Astrocyte of the cerebellum (primary cell): ENCODE measurements around the gene GRK2.
"Not testable (repeated sequence)": the region's sequence is repeated elsewhere in the genome, so short reads cannot be mapped to it uniquely, and the experiment has no call there.

Experiments used
- DNase-seq: peaks from one replicate; pipeline ENCODE4 v3.0.0-alpha.2; 2011; ENCODE audit warnings: low read depth
- H3K4me3 ChIP-seq: 2 replicates; pipeline ENCODE4 v1.5.1; 2011; ENCODE audit warnings: mild to moderate bottlenecking, low read depth, low read length, moderate library complexity
- in situ Hi-C: cut with HindIII; loops from 2 replicates; pipeline ENCODE4 v1.10.0; 2017; ENCODE audit warnings: low sequenced_read_pairs
- TF ChIP-seq, protein P1 (sequence below): IDR thresholded peaks from 2 replicates; pipeline ENCODE4 v1.5.1; 2012; ENCODE audit warnings: low read length, low read depth, moderate library complexity, mild to moderate bottlenecking; ENCODE audit errors: missing control alignments

Gene GRK2

DNA sequence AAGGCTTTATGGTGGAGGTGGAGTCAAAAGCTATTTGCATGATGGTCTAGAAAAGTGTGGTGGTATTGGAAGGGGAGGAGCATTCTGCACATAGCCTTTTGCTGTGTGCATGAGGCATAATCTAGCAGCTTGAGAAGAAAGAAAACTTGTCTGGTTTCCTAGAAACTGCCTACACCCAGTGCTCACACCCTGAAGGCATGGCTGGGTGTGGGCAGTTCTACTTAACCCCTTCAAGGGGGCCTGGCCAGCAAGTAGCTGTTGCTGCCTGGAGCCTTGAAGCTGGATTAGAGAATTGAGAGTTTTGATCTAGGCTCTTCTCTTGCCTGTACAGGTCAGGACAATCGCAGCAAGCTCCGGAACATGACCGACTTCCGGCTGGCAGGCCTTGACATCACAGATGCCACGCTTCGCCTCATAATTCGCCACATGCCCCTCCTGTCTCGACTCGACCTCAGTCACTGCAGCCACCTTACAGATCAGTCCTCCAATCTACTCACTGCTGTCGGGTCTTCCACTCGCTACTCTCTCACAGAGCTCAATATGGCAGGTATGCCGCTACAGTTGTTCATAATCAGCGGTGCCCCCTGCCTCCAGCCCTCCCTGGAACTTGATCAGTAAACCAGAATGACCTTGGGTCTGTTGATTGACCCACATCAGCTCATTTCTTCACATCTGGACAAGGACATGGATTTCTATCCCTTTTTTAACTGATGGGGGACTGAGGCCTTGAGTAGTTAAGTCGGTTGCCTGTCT lies 12.2 kb upstream of the GRK2 start:
- no peak for DNase-seq
- TF ChIP-seq, protein P1, sequence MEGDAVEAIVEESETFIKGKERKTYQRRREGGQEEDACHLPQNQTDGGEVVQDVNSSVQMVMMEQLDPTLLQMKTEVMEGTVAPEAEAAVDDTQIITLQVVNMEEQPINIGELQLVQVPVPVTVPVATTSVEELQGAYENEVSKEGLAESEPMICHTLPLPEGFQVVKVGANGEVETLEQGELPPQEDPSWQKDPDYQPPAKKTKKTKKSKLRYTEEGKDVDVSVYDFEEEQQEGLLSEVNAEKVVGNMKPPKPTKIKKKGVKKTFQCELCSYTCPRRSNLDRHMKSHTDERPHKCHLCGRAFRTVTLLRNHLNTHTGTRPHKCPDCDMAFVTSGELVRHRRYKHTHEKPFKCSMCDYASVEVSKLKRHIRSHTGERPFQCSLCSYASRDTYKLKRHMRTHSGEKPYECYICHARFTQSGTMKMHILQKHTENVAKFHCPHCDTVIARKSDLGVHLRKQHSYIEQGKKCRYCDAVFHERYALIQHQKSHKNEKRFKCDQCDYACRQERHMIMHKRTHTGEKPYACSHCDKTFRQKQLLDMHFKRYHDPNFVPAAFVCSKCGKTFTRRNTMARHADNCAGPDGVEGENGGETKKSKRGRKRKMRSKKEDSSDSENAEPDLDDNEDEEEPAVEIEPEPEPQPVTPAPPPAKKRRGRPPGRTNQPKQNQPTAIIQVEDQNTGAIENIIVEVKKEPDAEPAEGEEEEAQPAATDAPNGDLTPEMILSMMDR: no peak
- in situ Hi-C loops: loop anchor here (10.0 kb wide), 2 partner anchors 61 to 79 kb away; no protein-coding TSS in a partner anchor
- H3K4me3 ChIP-seq: no peak overlapping the region

DNA sequence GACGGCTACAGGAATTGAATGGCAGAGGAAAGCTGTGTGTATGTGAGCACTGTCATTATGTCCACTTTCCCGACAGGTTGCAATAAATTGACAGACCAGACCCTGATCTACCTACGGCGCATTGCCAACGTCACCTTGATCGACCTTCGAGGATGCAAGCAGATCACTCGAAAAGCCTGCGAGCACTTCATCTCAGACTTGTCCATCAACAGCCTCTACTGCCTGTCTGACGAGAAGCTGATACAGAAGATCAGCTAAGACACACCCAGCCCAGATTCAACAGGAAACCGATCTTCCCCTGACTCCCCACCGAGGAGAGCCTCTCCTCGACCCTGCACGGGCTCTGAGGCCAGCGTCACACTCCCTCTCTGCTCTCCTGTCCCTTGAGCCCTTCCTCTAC lies 11.5 kb upstream of the GRK2 start:
- in situ Hi-C loops: loop anchor here (10.0 kb wide), 2 partner anchors 60 to 80 kb away; no protein-coding TSS in a partner anchor
- TF ChIP-seq, protein P1: no peak
- H3K4me3 ChIP-seq: no peak overlapping the region
- no peak for DNase-seq

DNA sequence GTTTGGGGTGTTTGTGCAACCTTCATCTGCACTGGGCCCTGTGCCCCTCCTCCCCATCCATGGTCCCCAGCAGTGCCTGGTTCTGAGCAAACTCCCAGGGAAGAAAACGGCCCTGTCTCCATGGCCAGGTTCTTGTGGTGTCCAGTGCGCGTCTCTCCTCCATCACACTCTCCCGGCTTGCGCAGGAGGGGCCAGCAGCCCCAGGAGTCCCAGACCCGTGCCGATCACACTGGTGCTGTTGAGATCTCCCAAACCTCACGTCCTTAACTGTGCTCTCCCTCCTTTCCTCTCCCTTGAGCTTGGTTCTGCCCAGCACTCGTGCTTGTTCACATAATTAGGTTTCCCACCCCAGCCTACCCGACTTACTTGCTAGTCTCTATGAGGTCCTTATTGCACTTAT lies 10.9 kb upstream of the GRK2 start:
- H3K4me3 ChIP-seq: no peak overlapping the region
- in situ Hi-C loops: loop anchor here (10.0 kb wide), 2 partner anchors 59 to 81 kb away; no protein-coding TSS in a partner anchor
- TF ChIP-seq, protein P1: no peak
- DNase-seq: no peak

DNA sequence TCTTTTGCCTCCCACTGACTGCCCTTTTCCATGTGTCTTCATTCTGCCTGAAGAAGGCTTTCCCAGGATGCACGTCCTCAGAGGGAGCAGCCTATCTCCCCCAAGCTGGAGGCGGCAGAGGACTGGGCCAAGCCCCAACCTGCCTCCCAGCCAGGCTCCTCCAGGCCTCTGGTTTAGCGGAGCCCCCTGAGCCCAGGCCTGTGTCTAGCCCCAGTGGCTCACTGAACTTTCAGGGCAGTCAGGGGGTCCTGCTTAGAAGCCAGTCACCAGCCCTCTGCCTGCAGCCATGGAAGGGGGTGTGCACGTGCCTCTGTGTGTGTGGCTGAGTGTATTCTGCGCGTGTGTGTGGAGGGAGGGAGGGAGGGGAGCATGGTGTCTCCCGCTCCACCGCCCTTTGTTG lies 10.4 kb upstream of the GRK2 start:
- no peak for DNase-seq
- in situ Hi-C loops: loop anchor here (10.0 kb wide), 2 partner anchors 59 to 81 kb away; no protein-coding TSS in a partner anchor
- no peak overlapping the region for H3K4me3 ChIP-seq
- TF ChIP-seq, protein P1: no peak

DNA sequence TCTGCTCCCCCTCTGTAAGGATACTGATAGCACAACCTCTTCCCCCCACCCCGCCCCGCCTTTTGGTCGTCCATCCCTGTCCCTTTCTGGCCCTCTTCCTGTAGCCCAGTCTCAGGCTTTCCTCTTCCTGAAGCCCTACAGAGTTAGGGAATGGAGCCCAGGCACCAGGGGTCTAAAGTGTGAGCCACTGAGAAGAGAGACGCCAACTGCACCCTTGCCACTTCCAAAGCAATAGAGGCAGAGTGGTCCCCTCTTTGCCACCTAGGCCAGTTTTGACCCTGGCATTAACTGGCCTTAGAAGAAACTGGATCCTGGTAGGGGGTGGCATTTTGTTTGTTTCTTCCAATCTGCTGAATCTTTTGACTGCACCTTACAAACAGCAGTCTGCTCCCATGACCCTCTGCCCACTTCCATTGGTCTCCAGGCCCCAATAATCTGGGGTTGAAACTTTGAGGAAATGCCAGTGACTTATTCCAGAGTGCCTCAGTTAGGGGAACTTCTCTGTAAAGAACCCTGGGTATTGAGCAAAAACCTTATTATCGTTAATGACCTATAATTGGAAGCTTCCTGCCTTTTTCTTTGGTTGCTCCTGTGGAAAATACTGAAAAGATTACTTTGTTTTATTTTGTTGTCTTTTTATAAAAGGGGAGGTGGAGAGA lies 9.7 kb upstream of the GRK2 start:
- in situ Hi-C loops: loop anchor here (10.0 kb wide), 2 partner anchors 58 to 82 kb away; no protein-coding TSS in a partner anchor

DNA sequence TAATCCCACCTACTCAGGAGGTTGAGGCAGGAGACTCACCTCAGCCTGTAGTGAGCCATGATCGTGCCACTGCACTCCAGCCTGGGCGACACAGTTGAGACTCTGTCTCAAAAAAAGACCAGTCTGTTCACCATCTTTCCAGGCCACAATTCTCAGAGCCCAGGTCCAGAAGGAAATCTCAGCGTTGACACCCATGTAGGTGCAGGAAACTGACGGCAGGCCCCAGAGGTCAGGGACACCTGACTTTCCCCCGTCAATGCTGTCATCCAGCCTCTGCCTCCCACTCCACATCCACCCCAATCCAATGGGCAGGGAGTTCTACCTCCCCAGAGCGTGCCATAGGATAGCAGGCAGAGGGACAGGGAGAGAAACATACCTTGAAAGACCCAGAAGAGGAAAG lies 5.9 kb upstream of the GRK2 start:
- H3K4me3 ChIP-seq: no peak overlapping the region
- in situ Hi-C loops: no loop called here
- TF ChIP-seq, protein P1: no peak
- DNase-seq: no peak

More for the DNA sequence above, 9.7 kb upstream of the GRK2 start:
- no peak overlapping the region for H3K4me3 ChIP-seq
- TF ChIP-seq, protein P1: no peak
- DNase-seq: no peak

DNA sequence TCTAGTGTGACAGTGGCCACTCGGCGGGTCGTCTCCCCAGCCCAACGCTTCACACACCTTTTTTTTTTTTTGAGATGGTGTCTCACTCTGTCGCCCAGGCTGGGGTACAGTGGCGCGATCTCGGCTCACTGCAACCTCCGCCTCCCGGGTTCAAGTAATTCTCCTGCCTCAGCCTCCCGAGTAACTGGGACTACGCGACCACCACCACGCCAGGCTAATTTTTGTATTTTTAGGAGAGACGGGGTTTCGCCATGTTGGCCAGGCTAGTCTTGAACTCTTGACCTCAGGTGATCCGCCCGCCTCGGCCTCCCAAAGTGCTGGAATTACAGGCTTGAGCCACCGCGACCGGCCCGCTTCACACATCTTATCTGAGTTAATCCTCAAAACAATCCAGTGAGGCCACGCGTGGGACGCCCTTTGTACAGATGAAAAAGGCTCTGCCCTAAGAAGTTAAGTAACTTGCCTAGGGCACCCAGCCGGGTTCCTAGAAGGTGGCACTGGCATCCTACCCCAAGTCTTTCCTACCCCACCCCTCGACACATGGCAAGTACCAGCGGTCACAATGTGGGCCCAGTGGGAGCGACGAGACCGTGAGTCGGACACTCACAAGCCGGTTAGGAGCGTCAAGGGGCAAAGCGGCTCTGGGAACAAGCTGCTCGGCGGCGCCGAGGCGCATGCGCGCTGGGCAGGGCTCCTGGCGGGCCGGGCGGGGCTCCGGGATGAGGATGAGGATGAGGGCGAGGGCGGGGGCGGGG lies 5.2 kb upstream of the GRK2 start:
- in situ Hi-C loops, DNase-seq: not testable (repeated sequence)
- H3K4me3 ChIP-seq: peak overlapping the region; percentile 35
